Endothelial cell of umbilical vein (primary cell): ENCODE measurements around the gene ST6GALNAC4.

Source experiments
- EZH2 ChIP-seq: IDR thresholded peaks from 2 replicates; pipeline ENCODE4 v1.6.1; 2012; ENCODE audit warnings: borderline replicate concordance, low read depth, mild to moderate bottlenecking, moderate library complexity, low read length, inconsistent platforms; ENCODE audit not compliant: severe bottlenecking
- JUN ChIP-seq: IDR thresholded peaks from 2 replicates; pipeline ENCODE4 v1.6.1; 2011; ENCODE audit warnings: borderline replicate concordance, low read depth; ENCODE audit not compliant: insufficient read length, insufficient read depth
- POLR2A ChIP-seq: IDR thresholded peaks from 2 replicates; pipeline ENCODE4 v1.6.1; 2012; ENCODE audit warnings: low read depth, mild to moderate bottlenecking, control low read depth, low read length
- POLR2AphosphoS5 ChIP-seq: IDR thresholded peaks from 2 replicates; pipeline ENCODE4 v1.6.1; 2012; ENCODE audit warnings: low read depth, mild to moderate bottlenecking, control low read depth, low read length, moderate library complexity; ENCODE audit not compliant: insufficient read depth
- TF ChIP-seq, protein P1 (sequence below), 2 donors: IDR thresholded peaks; 1 replicate in 1 of 2; 2 replicates in 1 of 2; pipeline ENCODE4 v1.5.1; 2011; ENCODE audit warnings: low read length in 2 of 2, mild to moderate bottlenecking in 2 of 2, moderate library complexity in 2 of 2, control low read depth in 1 of 2, inconsistent platforms in 1 of 2, low read depth in 1 of 2; ENCODE audit not compliant: insufficient read depth in 1 of 2; ENCODE audit errors: extremely low read depth in 1 of 2
- TF ChIP-seq, protein P2 (sequence below): IDR thresholded peaks from 2 replicates; pipeline ENCODE4 v1.6.1; 2011; ENCODE audit not compliant: insufficient read depth, insufficient read length

DNA sequence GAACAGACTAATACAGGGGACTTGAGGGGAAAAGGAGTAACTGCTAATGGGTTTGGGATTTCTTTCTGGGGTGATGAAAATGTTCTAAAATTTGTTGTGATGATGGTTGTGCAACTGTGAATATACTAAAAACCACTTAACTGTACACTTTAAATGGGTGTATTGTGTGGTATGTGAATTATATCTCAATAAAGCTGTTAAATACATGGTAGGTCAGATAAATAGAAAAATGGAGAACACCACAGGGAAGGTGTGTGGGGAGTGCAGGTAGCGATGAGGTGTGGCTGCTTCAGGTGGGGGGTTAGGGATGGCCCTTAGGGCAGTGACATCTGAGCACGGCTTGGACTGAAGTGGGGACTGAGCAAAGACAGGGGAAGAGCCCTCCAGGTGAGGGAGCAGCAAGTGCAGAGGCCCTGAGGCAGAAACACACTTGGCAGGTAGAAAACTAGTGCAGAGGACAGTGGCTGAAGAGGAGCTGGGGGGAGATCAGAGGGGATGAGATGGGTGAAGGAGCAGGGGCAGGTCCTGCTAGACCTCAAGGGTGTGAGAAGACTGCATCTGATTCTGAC is 43.1 kb upstream of the ST6GALNAC4 start:
- TF ChIP-seq POLR2A (no peak), EZH2 (no peak), POLR2AphosphoS5 (no peak), JUN (no peak)
- TF ChIP-seq, protein P1, sequence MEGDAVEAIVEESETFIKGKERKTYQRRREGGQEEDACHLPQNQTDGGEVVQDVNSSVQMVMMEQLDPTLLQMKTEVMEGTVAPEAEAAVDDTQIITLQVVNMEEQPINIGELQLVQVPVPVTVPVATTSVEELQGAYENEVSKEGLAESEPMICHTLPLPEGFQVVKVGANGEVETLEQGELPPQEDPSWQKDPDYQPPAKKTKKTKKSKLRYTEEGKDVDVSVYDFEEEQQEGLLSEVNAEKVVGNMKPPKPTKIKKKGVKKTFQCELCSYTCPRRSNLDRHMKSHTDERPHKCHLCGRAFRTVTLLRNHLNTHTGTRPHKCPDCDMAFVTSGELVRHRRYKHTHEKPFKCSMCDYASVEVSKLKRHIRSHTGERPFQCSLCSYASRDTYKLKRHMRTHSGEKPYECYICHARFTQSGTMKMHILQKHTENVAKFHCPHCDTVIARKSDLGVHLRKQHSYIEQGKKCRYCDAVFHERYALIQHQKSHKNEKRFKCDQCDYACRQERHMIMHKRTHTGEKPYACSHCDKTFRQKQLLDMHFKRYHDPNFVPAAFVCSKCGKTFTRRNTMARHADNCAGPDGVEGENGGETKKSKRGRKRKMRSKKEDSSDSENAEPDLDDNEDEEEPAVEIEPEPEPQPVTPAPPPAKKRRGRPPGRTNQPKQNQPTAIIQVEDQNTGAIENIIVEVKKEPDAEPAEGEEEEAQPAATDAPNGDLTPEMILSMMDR (IDR thresholded peaks at IDR 0.05; ENCODE audit: extremely low read depth in 1 of 2, insufficient read depth in 1 of 2, low read depth in 1 of 2, low read length in 2 of 2) = no peak
- TF ChIP-seq, protein P2, sequence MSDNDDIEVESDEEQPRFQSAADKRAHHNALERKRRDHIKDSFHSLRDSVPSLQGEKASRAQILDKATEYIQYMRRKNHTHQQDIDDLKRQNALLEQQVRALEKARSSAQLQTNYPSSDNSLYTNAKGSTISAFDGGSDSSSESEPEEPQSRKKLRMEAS = no peak
